ENCODE data around the gene PCDHGC3.

GRCh38 chr5:141510850-141511601, 35.3 kb downstream of the PCDHGC3 start:
- no peak for TF ChIP-seq EP300 (IDR thresholded peaks at IDR 0.05)
- TF ChIP-seq, protein P1, sequence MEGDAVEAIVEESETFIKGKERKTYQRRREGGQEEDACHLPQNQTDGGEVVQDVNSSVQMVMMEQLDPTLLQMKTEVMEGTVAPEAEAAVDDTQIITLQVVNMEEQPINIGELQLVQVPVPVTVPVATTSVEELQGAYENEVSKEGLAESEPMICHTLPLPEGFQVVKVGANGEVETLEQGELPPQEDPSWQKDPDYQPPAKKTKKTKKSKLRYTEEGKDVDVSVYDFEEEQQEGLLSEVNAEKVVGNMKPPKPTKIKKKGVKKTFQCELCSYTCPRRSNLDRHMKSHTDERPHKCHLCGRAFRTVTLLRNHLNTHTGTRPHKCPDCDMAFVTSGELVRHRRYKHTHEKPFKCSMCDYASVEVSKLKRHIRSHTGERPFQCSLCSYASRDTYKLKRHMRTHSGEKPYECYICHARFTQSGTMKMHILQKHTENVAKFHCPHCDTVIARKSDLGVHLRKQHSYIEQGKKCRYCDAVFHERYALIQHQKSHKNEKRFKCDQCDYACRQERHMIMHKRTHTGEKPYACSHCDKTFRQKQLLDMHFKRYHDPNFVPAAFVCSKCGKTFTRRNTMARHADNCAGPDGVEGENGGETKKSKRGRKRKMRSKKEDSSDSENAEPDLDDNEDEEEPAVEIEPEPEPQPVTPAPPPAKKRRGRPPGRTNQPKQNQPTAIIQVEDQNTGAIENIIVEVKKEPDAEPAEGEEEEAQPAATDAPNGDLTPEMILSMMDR (IDR thresholded peaks at IDR 0.05): no peak

All from sigmoid colon (tissue), 4 donors.